Stimulated activated memory B cell treated with anti-CD40 and anti-IgM and Interleukin-4, amounts not matched to agents 10 μg/mL and 1 μg/mL and 100 μg/mL, for 72 hours (primary cell): ENCODE measurements around the gene SORCS3.

Source experiments
- ATAC-seq: fragments of 150-1000 bp; cut with Tn5 transposase; 2 replicates; pipeline ENCODE4 v1.10.0; 2021
- H3K27ac Mint-ChIP-seq: one replicate; pipeline ENCODE4 v1.8.0; 2022; ENCODE audit warnings: mild to moderate bottlenecking, mixed read lengths
- H3K27me3 Mint-ChIP-seq: one replicate; pipeline ENCODE4 v1.8.0; 2022; ENCODE audit warnings: mixed read lengths
- H3K36me3 Mint-ChIP-seq: one replicate; pipeline ENCODE4 v1.8.0; 2022; ENCODE audit warnings: mixed read lengths
- H3K4me1 Mint-ChIP-seq: one replicate; pipeline ENCODE4 v1.8.0; 2022; ENCODE audit warnings: mixed read lengths
- H3K4me3 Mint-ChIP-seq: one replicate; pipeline ENCODE4 v1.8.0; 2022; ENCODE audit warnings: mild to moderate bottlenecking, moderate library complexity, mixed read lengths
- H3K9me3 Mint-ChIP-seq: one replicate; pipeline ENCODE4 v1.8.0; 2022; ENCODE audit warnings: mixed read lengths

SORCS3 gene

DNA sequence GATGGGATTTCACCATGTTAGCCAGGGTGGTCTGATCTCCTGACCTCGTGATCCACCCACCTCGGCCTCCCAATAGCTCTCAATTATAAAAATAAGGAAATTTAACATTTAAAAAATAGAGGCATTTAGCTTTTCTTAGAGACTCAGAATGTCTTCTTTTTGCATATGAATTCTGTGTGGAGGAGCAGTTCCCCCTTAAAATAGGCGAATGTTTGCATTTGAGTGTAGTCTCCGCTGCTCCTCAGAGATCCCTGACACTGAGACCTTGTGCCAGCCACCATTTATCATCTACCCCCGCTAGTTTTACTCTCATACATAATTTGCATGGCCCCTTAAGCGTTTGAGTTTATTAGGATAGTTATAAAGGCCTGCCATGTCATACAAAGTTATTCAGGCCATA, 461.9 kb downstream of the SORCS3 start:
- no peaks in the 10 kb centered on the region for H3K4me1 Mint-ChIP-seq
- no peak overlapping the region for H3K4me3 Mint-ChIP-seq
- ATAC-seq: no peak
- no peaks in the 10 kb centered on the region for H3K36me3 Mint-ChIP-seq
- H3K27me3 Mint-ChIP-seq: no peaks in the 10 kb centered on the region
- no peak overlapping the region for H3K27ac Mint-ChIP-seq
- peaks cover 1% of the 10 kb centered on the region for H3K9me3 Mint-ChIP-seq

DNA sequence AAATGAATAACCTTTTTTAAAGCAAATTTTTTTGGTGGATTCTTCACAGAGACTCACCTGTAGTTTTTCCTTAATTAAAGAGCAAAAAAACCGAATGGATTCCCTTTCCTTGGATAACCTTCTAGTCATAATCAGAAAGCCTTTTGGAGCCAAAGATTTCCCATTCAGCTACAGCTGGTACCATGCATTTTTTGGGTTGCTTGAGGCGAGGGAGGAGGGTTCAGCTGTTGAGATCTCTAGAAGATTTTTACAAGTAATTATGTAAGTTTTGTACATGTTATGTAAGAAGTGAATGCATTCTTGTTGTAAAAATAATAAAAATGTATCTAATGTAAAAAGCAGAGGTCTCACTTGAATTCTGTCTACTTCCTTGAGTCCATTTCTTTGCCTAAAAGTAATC, 463.2 kb downstream of the SORCS3 start:
- H3K27me3 Mint-ChIP-seq: no peaks in the 10 kb centered on the region
- no peak for ATAC-seq
- H3K9me3 Mint-ChIP-seq: peaks cover 2% of the 10 kb centered on the region
- no peak overlapping the region for H3K4me3 Mint-ChIP-seq
- no peak overlapping the region for H3K27ac Mint-ChIP-seq
- no peaks in the 10 kb centered on the region for H3K4me1 Mint-ChIP-seq
- H3K36me3 Mint-ChIP-seq: no peaks in the 10 kb centered on the region

DNA sequence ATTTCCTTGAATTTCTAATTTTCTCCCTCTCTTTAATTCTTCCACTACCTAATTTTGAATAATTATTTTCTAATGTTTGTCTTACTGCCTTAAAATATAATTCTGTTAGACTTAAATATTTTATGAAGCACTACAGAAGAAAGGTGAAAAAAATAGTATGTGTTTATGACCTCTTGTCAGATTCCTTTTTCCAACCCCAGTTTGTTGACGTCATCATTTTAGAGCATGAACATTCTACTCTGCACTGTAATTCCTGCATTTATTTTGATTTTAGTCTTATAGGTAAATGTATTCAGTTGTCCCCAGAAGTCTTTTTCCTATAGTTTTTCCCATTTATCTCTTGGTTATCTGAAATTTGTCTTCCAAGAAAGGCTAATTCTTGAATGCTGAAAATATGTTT, 468.1 kb downstream of the SORCS3 start:
- no peaks in the 10 kb centered on the region for H3K4me1 Mint-ChIP-seq
- H3K9me3 Mint-ChIP-seq: peaks cover 5% of the 10 kb centered on the region
- H3K27me3 Mint-ChIP-seq: no peaks in the 10 kb centered on the region
- no peak overlapping the region for H3K27ac Mint-ChIP-seq
- H3K4me3 Mint-ChIP-seq: no peak overlapping the region
- ATAC-seq: no peak
- H3K36me3 Mint-ChIP-seq: no peaks in the 10 kb centered on the region

DNA sequence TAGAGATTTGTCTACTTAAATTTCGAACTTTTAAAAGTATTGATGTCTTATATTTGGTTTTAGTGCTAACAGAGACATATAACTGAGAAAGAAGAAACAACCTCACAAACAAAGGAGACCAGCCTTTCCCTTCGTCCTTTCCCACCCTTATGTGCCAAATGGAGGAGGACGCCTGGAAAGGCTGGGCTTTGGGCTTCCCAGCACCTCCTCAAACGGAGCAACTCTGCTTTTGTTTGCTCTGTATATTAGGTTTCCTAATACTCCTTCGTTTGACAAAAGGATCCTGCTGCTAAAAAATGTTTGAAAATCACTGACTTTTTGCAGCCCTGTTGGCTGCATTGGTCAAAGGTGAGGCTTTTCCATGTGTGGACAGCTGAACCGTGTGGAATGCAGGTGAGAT, 471.8 kb downstream of the SORCS3 start:
- no peak for ATAC-seq
- Mint-ChIP-seq H3K27me3 (no peaks in the 10 kb centered on the region), H3K4me3 (no peak overlapping the region), H3K36me3 (no peaks in the 10 kb centered on the region), H3K9me3 (peaks cover 9% of the 10 kb centered on the region), H3K4me1 (no peaks in the 10 kb centered on the region), H3K27ac (no peak overlapping the region)

DNA sequence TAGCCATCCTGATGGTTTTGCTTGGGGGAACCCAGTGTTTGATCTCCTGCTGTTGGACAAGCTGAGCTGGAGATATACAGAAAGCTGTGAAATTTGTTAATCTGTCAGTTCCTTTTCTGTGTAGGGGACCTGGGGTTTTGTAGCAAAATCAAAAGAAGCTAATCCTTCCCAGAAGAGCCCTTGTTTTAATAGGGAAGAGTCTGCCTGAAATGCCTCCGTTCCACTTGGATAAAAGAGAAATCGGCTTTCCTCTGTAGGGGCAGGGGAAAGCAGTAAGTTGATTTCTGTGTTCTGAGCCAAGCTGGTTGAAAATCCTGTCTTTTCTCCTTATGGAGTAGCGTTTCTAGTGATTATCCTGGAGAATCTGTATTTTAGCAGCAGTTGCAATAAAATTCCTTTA, 472.6 kb downstream of the SORCS3 start:
- Mint-ChIP-seq H3K36me3 (no peaks in the 10 kb centered on the region), H3K27ac (no peak overlapping the region), H3K4me1 (no peaks in the 10 kb centered on the region), H3K4me3 (no peak overlapping the region), H3K9me3 (peaks cover 11% of the 10 kb centered on the region), H3K27me3 (no peaks in the 10 kb centered on the region)
- no peak for ATAC-seq

DNA sequence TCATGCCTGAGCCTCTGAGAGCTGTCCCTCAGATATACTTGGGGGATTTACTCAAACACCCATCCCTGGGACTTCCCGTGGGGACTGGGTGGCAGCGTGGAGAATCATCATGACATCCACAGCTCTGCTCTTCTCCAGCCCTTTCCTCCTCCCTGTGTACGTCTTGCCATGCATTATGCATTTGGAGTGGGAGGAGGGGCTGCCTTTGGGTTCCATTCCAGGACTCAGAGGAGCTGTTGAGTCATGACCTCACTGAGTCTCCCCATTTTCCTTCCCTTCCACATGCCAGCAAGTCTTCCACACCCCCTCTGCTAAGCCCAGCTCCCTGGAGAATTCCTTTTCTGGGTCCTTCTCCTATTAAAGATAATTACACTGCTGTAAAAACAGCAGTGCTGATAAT, 480.7 kb downstream of the SORCS3 start:
- Mint-ChIP-seq H3K36me3 (no peaks in the 10 kb centered on the region), H3K9me3 (peaks cover 13% of the 10 kb centered on the region), H3K4me1 (no peaks in the 10 kb centered on the region), H3K27ac (no peak overlapping the region), H3K4me3 (no peak overlapping the region), H3K27me3 (no peaks in the 10 kb centered on the region)
- no peak for ATAC-seq

DNA sequence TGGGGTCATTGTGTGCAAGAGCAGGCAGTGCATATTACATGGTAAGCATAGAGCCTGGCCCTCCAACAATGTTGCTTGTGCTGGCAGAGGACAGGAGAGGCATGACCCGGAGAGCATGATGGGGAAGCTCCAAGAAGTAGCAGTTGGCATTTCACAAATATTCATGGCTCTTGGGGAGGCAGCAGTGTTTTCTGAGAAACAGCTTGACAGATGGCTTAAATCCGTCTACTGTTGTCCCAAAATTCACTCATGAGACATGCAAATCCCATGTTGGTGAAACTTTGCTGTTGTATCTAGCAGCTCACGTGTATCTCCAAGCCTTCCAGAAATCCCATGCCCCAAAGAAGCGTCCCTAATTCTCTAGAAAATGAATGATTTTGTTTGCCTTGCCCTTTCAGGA, 487.0 kb downstream of the SORCS3 start:
- H3K4me3 Mint-ChIP-seq: no peak overlapping the region
- H3K9me3 Mint-ChIP-seq: peaks cover 3% of the 10 kb centered on the region
- no peaks in the 10 kb centered on the region for H3K27me3 Mint-ChIP-seq
- no peak for ATAC-seq
- H3K27ac Mint-ChIP-seq: no peak overlapping the region
- H3K36me3 Mint-ChIP-seq: no peaks in the 10 kb centered on the region
- no peaks in the 10 kb centered on the region for H3K4me1 Mint-ChIP-seq

DNA sequence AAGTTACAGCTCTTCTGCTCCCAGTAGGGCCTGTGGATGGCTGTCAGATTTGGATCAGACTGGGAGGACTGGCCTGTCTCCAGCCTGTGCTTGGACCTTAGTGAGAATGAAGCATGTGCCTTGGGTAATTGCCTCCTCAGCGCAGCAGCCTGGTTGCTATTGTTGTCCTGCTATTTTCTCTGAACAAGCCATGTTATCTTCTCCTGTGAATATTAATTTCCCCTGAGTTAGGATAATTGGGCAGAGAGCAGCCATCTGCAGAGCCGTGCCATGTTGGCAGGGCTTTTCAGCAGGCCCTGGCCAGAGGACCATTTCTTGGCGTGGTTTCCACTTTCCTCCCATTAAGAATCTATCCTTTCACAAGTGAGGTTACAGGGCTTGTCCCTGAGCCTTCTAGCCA, 497.3 kb downstream of the SORCS3 start:
- Mint-ChIP-seq H3K27me3 (no peaks in the 10 kb centered on the region), H3K4me1 (no peaks in the 10 kb centered on the region), H3K27ac (no peak overlapping the region), H3K4me3 (no peak overlapping the region), H3K36me3 (no peaks in the 10 kb centered on the region), H3K9me3 (peaks cover 2% of the 10 kb centered on the region)
- no peak for ATAC-seq

DNA sequence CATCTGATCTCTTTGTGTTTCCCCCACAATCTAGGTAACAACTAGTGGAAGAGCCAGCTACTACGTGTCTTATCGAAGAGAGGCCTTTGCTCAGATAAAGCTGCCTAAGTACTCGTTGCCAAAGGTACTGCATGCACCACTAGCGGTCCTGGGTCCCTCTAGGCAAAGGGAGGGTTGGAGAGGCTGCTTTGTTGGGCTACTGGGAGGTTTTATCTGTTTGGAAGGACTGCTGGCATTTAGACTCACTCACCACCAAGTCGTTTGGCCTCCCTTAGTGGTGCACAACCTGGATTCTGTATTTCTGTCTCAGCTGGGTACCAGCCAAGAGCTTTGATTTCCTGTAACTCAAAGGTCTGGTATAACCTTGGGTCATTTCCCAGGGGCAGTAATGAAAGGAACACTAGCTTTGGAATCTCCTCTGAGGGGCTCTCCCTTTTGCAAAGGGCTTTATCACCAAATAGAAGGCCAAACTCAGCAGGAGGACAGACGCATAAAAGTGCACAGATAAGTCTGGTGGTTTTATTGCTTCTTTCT, 498.3 kb downstream of the SORCS3 start:
- no peak for ATAC-seq
- Mint-ChIP-seq H3K27me3 (no peaks in the 10 kb centered on the region), H3K27ac (no peak overlapping the region), H3K4me3 (no peak overlapping the region), H3K36me3 (no peaks in the 10 kb centered on the region), H3K4me1 (no peaks in the 10 kb centered on the region), H3K9me3 (peaks cover 2% of the 10 kb centered on the region)

DNA sequence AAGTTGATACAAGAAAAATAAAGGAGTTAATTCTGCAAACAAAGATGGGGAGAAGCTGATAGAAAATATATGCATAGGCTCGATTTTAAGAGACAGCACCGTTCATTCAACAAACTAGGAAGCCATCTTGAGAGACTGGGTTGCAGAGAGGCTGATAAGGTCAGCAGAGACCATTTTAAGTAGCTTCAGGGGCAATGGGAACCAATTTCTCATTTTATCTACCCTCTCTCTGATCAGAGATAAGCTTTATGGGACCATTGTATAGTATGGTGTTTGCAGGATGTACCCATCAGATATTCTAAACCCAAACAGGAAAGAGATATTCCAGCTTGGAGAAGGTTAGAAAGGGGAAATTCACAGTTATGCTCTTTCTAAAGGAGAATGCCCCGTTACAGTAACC, 499.5 kb downstream of the SORCS3 start:
- Mint-ChIP-seq H3K27me3 (no peaks in the 10 kb centered on the region), H3K4me1 (no peaks in the 10 kb centered on the region), H3K9me3 (peaks cover 2% of the 10 kb centered on the region), H3K27ac (no peak overlapping the region), H3K4me3 (no peak overlapping the region), H3K36me3 (no peaks in the 10 kb centered on the region)
- ATAC-seq: no peak

DNA sequence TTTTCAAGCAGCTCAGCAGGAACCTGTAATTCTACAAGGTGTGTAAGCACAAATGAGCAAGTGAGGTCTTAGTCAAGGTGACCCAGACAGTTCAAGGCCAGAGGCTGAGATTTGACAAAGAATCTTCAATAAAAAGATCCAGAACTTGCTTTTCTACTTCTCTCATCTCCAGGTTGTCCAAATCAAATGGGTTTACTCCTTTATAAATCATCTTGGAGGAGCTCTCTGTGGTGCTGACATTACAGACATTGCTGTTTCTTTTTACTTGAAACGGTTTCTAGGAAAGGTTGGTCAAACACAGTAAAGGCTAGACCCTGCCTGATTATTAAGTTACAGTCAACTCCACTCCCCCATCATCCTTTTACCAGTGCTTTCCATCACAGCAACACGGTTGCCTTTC, 504.6 kb downstream of the SORCS3 start:
- H3K4me1 Mint-ChIP-seq: no peaks in the 10 kb centered on the region
- H3K27ac Mint-ChIP-seq: no peak overlapping the region
- H3K4me3 Mint-ChIP-seq: no peak overlapping the region
- H3K9me3 Mint-ChIP-seq: no peaks in the 10 kb centered on the region
- H3K36me3 Mint-ChIP-seq: no peaks in the 10 kb centered on the region
- ATAC-seq: no peak
- no peaks in the 10 kb centered on the region for H3K27me3 Mint-ChIP-seq

DNA sequence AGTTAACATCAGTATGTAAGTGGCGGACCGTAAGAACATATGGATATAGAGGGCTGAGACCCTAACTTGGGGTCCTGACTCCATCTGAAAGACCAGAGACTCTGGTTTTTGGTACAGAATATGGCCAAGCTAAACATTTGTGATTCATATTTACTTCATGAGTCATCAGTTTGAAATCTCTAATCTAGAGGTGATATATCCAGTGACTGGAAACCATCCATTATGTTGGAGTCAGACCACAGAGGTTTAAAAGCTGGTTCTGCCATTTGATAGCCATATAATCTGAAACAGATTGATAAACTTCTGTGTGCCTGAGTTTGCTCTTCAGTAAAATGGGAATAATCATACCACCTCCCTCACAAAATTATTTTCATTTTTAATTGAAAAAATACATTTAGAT, 505.3 kb downstream of the SORCS3 start:
- H3K27ac Mint-ChIP-seq: no peak overlapping the region
- no peaks in the 10 kb centered on the region for H3K4me1 Mint-ChIP-seq
- no peaks in the 10 kb centered on the region for H3K27me3 Mint-ChIP-seq
- ATAC-seq: no peak
- H3K9me3 Mint-ChIP-seq: no peaks in the 10 kb centered on the region
- no peak overlapping the region for H3K4me3 Mint-ChIP-seq
- H3K36me3 Mint-ChIP-seq: no peaks in the 10 kb centered on the region

DNA sequence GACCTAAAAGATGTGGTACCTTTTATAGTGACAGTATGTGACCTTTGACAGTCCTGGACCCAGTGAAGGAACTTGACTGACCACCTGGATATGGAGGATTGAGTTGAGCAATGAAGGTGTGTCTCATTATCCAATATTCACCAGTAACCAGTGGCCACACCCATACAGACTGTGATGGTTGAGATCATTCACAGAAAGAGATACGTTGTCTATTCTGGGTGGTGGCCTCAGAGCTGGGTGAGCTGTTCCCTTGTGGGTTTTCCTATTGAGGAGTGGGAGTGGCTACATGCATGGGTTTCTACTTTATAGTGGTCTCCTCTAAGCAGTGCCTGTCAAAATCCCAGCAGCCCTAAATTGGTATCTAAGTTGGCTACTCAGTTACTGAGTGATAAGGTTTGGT, 507.4 kb downstream of the SORCS3 start:
- ATAC-seq: no peak
- H3K9me3 Mint-ChIP-seq: no peaks in the 10 kb centered on the region
- no peaks in the 10 kb centered on the region for H3K4me1 Mint-ChIP-seq
- no peak overlapping the region for H3K27ac Mint-ChIP-seq
- no peaks in the 10 kb centered on the region for H3K36me3 Mint-ChIP-seq
- H3K4me3 Mint-ChIP-seq: no peak overlapping the region
- H3K27me3 Mint-ChIP-seq: no peaks in the 10 kb centered on the region

DNA sequence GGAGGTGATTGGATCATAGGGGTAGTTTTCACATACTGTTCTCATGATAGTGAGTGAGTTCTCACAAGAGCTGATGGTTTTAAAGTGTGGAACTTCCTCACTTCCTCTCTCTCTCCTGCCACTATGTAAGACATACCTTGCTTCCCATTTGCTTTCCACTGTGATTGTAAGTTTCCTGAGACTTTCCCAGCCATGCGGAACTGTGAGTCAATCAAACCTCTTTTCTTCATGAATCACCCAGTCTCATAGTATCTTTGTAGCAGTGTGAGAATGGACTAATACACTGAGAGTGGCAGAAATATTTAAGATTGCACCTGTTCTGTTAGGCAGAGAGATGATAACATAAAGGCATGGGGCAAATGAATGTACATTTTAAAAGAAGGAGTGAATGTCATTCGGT, 507.8 kb downstream of the SORCS3 start:
- Mint-ChIP-seq H3K4me3 (no peak overlapping the region), H3K4me1 (no peaks in the 10 kb centered on the region), H3K27me3 (no peaks in the 10 kb centered on the region), H3K9me3 (no peaks in the 10 kb centered on the region), H3K27ac (no peak overlapping the region), H3K36me3 (no peaks in the 10 kb centered on the region)
- no peak for ATAC-seq

DNA sequence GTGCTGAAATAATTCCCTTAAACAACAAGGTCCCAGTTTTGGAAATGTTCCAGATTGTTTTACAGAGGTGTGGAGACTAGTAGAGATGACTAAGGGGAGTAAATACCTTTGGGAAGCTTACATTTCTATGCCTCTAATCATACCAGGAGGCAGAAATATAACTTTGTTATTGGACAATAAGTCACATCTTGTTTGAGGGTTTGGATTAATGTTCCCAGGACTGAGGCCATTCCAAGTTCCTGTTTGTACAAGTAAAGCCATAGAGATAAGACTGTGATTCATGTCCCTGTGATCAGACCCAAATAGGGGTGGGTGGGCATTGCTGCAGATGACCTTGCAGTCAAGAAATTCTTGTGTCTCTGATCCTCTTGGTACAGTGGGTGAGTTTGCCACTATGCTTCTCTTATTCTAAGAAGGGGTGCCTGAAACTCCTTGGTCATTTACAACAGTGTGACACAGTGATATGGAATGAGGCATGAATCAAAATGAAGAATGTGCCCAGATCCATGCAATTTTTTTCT, 508.3 kb downstream of the SORCS3 start:
- Mint-ChIP-seq H3K36me3 (no peaks in the 10 kb centered on the region), H3K27me3 (no peaks in the 10 kb centered on the region), H3K4me3 (no peak overlapping the region), H3K4me1 (no peaks in the 10 kb centered on the region), H3K9me3 (no peaks in the 10 kb centered on the region), H3K27ac (no peak overlapping the region)
- no peak for ATAC-seq

DNA sequence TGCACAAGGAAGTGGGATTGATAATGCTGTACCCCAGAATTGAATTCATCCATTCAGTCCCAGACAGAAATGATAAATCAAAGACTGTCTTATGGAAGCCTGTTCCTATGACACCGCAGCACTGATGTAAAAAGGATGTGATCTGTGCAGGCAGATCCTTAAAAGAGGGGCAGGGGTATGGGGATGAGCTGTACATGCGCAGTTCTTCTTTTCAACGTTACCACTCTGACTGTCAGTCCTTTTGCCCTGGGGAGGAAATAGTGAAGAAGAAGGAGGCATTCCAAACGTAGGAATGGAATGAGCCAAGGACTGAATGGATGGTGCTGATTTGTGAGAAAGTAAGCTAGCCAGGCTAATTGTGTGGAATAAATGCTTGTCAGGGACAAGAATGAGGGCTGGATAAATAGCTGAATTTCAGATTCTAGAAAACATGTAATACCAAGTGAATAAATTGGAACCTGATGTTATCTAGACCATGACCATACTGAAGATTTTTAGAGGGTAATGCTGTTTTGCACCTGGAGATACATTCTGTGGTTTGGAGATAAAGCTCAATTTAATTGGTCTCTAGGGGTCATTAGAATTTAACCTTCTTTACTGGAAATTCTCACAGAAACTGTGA, 509.3 kb downstream of the SORCS3 start:
- H3K27ac Mint-ChIP-seq: no peak overlapping the region
- H3K4me3 Mint-ChIP-seq: no peak overlapping the region
- no peaks in the 10 kb centered on the region for H3K36me3 Mint-ChIP-seq
- no peaks in the 10 kb centered on the region for H3K9me3 Mint-ChIP-seq
- H3K27me3 Mint-ChIP-seq: no peaks in the 10 kb centered on the region
- H3K4me1 Mint-ChIP-seq: no peaks in the 10 kb centered on the region
- no peak for ATAC-seq
